Lower leg skin (tissue), 3 donors: ENCODE results near the gene CHD3.
"Not testable (repeated sequence)": the region's sequence is repeated elsewhere in the genome, so short reads cannot be mapped to it uniquely, and the experiment has no call there.

Source experiments
- CTCF ChIP-seq, 3 donors: fragments of 450-650 bp; IDR thresholded peaks; one replicate each; pipeline ENCODE4 v1.5.1; 2016; ENCODE audit warnings: antibody characterized with exemption in 3 of 3, mild to moderate bottlenecking in 3 of 3, moderate library complexity in 2 of 3
- POLR2A ChIP-seq, 2 donors: fragments of 450-650 bp; IDR thresholded peaks; one replicate each; pipeline ENCODE4 v1.6.1; 2016 to 2017; ENCODE audit warnings: antibody characterized with exemption in 2 of 2, mild to moderate bottlenecking in 1 of 2, moderate library complexity in 1 of 2

GRCh38 chr17:7864384-7864783 is 24.2 kb upstream of the CHD3 start:
- not testable (repeated sequence) for TF ChIP-seq CTCF, POLR2A (IDR thresholded peaks at IDR 0.05)
